Smooth muscle cell of the pulmonary artery (primary cell): Measurements from ENCODE around the gene BUD13. TPM values are rescaled to one million over a fixed set of nuclear protein-coding genes. Genes with fewer than 3 reads are reported as not detected.

Experiments used
- total RNA-seq: library from RNA; depleted of rRNA; stranded (reverse); fragments of >200 nt; gene quantifications from 2 replicates; pipeline ENCODE4 v1.2.3, GENCODE V29; 2014

Gene BUD13, protein sequence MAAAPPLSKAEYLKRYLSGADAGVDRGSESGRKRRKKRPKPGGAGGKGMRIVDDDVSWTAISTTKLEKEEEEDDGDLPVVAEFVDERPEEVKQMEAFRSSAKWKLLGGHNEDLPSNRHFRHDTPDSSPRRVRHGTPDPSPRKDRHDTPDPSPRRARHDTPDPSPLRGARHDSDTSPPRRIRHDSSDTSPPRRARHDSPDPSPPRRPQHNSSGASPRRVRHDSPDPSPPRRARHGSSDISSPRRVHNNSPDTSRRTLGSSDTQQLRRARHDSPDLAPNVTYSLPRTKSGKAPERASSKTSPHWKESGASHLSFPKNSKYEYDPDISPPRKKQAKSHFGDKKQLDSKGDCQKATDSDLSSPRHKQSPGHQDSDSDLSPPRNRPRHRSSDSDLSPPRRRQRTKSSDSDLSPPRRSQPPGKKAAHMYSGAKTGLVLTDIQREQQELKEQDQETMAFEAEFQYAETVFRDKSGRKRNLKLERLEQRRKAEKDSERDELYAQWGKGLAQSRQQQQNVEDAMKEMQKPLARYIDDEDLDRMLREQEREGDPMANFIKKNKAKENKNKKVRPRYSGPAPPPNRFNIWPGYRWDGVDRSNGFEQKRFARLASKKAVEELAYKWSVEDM
- total RNA-seq, result 7.7 and 8.9 TPM in 2 replicates

DNA sequence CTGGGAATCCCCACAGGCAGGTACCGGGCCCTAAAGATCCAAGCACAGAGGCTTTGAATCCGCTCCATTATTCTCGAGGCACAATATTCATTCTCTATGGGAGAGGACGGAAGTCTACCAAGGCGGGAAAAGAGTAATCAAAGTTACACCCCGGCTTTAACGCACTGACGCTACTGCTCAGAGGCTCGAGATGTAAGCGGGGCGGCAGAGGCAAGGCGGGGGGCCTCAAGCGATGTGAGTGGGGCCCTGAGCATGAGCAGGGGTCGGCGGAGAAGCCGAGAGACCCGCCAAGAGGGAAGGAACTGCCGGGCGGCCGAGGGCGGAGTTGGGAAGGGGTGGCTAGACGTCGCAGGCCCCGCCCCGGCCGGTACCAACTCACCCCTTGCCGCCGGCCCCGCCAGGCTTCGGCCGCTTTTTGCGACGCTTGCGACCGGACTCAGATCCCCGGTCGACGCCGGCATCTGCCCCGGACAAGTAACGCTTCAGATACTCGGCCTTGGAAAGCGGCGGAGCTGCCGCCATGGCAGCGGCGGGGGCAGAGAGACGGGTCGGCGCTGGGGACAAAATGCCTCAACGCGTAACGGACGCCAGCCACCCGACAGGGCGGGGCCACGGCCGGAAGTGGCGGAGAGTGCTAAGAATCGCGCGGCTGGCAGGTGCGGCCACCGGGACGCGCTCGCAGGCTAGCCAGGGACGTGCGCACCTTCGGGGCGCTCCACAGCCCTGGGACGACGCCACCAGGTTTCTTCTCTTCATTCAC lies at the start of gene BUD13:
Gene BUD13 (minus strand): TSS at position 545 of the 760 bp plus-strand sequence. CDS start 23 bp downstream, at position 522.

GRCh38 chr11:116791813-116792143 lies 19.0 kb upstream of the BUD13 start, which contains the start of gene APOA5:
APOA5 (minus strand) TSS chr11:116791879; CDS start chr11:116791860, 19 bp downstream.

GRCh38 chr11:116787786-116788486 lies 15.1 kb upstream of the BUD13 start, which contains the start of gene ZPR1:
ZPR1 (minus strand) TSS chr11:116788023; CDS start chr11:116787990, 33 bp downstream.

Other genes with a start within 250 kb of the BUD13 start
- 29.1 and 48.1 TPM in 2 replicates for gene ZPR1, start 15.0 kb upstream of the BUD13 start, total RNA-seq
- gene APOA5, start 18.9 kb upstream of the BUD13 start, total RNA-seq, result not detected in 2 replicates
- gene APOA4, start 50.3 kb upstream of the BUD13 start, total RNA-seq, result not detected in 2 replicates
- not detected in 2 replicates for gene APOC3, start 56.9 kb upstream of the BUD13 start, total RNA-seq
- 4.4 and 6.8 TPM in 2 replicates for gene APOA1, start 64.6 kb upstream of the BUD13 start, total RNA-seq